GM18499 (cell line): Measurements from ENCODE around the gene PCGF3.
"Not testable (repeated sequence)": the region's sequence is repeated elsewhere in the genome, so short reads cannot be mapped to it uniquely, and the experiment has no call there.

Source experiments
- ATAC-seq: cut with Tn5 transposase; IDR thresholded peaks from one replicate; pipeline ENCODE4 v1.9.1; 2021; ENCODE audit warnings: moderate number of reproducible peaks; ENCODE audit not compliant: insufficient read depth, unreplicated experiment

PCGF3 gene

DNA sequence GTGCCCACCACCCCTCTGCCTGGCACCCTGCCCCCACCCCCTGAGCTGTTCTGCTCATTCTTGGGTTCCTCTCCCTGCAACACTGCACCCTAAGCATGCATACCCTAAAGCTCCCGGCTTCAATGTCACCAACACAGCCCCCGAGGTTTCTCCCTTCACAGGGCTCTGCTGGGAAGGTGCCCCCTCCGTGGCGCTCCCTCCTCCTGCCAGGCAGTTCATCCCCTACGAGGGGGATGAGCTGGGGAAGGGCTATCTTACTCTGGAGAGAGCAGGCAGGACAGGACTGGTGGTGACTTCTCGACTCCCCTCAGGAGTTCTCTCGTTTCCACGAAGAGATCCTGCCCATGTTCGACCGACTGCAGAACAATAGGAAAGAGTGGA lies 38.1 kb upstream of the PCGF3 start:
- no peak for ATAC-seq

DNA sequence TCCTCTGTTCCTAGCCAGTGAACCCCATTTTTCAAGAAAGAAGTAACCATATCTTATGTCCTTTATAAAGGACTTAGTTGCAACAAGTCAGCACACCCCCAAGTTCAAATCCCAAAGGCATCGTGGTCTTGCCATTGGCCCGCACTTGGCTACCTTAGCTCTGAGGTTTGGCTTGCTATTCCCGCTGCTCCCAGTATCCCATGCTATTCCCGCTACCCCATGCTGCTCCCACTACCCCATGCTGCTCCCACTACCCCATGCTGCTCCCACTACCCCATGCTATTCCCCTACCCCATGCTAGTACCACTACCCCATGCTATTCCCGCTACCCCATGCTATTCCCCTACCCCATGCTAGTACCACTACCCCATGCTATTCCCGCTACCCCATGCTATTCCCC lies 37.4 kb upstream of the PCGF3 start:
- ATAC-seq, result not testable (repeated sequence)

DNA sequence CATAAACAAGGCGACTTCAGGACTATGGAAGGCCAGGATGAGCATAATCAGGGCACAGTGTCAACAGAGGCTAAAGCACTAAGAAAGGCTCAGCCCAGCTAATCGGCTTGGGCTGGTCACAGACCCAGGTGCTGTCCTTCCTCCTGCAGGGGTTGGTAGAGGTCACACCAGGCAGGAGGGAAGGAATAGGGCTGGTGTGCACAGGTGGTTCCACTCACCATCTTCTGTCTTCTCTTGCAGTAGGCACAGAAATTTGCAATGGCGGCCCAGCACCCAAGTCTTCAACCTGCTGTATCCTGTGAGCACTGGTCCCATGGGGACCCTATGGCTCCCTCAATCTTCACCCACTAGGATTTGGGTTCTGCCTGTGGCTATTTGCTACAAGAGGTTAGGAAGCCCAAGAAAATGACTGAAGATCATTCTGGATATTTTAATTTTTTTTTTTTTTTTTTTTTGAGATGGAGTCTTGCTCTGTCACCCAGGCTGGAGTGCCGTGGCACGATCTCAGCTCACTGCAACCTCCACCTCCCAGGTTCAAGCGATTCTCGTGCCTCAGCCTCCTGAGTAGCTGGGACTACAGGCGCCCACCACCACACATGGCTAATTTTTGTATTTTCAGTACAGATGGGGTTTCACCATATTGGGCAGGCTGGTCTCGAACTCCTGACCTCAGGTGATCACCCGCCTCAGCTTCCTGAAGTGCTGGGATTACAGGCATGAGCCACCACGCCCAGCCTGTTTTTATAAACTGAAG lies 35.6 kb upstream of the PCGF3 start:
- not testable (repeated sequence) for ATAC-seq

DNA sequence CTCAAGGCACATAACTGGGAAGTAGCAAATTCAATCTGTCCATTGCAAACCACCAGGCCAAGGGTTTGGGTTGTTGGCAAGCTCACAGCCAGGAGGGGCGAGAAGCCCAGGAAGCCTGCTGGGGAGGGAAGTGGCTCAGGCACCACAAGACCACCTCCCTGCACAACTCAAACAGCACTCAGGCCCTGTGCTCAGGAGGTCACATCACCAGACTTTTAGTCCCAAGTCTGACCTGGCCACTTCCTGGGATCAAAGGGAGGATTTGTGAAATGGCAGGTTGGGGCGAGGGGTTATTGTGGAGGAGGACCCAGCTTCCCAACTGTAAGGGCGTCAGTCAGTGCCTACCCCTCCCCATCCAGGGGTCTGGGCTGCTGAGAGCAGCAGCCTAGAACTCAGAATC lies 33.9 kb upstream of the PCGF3 start:
- ATAC-seq, result no peak

DNA sequence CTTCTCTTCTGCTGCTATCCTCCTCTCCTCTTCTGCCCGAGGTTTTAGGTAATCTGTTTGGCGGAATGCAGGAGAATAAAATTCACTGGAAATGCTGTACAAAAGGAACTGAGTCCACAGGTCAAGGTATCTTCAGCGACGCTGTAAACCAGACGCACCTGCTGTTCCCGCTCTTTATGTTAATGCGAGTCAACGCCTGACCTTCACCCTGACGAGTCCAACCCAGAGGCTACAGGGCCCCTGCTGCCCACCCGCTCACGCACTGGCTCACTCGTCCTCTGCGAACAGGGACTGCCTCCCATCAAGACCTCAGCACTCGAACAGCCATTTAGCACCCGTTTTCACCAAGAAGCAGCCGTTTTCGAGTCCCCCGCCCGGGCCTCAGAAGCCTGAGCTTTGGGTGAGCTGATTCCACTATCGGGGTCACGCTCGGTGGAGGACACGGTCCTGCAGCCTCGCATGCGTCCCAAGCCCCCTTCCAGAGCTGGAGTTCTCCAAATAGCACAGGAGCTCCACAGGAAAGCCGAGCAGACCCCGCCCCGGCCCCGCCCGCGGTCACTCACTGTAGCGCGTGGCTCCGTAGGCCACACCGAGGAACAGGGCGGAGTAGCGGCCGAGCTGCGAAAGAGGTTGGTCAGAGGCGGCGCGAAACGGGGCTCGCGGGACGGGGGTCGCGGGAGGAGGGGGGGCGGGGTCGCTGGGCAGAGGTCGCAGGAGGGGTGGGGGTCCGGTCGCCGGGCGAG lies 32.1 kb upstream of the PCGF3 start:
- no peak for ATAC-seq

DNA sequence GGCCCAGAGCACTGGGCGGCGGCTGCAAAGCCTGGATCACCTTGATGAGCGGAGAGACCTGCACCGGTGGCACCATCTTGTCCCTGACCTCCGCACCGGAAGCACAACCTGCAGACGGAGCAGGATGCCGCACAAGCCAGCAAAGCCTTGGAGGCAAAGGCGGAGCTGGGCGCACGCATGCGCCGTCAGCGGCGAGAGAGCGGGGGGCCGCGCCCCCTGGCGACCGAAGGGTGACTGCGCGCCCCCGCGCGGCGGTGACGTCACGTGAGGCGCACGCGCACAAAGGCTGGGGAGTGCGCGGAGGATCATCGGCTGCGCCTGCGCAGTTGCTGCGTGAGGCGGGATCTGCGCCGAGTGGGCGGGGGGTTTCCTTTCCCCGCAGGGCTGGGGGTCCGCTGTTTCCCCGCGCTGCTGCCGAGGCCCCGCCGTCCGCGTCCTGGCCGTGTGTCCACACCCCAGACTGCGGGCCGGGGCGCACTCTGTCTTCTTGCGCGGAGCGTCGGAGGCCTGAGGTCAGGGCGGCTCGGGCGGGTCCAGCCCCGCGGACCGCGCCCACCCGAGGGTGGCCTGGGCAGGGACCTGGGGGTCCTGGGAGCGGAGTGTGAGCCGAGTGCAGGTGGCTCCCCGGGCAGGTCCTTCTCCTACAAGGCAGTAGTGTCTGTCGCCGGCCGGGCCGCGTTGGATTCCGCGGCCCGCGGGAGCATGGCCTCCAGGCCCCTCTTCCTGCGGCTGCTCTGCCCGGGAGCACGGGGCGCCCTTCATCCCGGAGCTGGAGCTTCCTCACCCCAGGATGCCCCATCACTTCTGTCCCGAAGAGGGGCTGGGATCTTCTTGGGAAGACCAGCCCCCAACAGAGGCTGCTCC lies 31.2 kb upstream of the PCGF3 start, which contains the start of the genes ATP5ME and MYL5:
Gene ATP5ME (minus strand): TSS at position 105 of the 864 bp plus-strand sequence. CDS start 29 bp downstream, at position 76.
Gene MYL5 (plus strand): TSS at position 371 of the 864 bp plus-strand sequence. CDS start 3,485 bp downstream, outside the sequence.
- peak; percentile 66 for ATAC-seq

DNA sequence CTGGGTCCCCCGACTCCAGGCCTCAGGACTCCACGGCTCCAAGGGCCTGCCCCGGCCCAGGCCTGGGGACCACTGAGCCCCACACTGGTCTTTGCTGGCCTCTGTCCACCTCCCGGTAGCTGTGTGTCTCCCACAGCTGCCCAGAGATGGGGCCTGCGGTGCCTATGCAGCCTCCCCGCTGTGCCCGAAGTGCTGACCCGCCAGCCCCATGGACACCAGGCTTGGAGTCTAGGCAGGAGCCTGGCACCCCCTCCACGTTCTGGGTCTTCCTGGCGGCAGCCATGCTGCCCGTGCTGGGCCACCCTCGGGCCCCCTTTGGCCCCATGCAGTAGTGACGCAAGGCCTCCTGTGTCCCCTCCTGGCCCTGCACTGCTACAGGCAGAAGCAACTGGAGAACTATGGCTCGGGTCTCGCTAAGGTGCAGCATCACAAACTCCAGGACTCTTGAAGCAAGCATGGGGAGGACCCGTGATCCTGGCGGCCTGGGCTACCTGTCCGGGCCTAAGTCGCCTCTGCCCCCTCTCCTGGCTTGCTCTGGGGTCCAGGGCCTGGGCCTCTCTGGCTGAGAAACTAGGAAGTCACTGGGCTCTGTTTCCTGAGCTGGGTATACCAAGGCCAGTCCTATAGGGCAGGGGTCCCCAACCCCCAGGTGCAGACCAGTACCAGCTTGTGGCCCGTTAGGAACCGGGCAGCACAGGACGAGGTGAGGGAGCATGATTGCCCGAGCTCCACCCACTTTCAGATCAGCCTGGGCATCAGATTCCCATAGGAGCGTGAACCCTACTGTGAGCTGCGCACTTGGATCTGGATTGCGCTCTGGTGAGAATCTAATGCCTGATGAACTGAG lies 30.4 kb upstream of the PCGF3 start:
- ATAC-seq, result no peak

DNA sequence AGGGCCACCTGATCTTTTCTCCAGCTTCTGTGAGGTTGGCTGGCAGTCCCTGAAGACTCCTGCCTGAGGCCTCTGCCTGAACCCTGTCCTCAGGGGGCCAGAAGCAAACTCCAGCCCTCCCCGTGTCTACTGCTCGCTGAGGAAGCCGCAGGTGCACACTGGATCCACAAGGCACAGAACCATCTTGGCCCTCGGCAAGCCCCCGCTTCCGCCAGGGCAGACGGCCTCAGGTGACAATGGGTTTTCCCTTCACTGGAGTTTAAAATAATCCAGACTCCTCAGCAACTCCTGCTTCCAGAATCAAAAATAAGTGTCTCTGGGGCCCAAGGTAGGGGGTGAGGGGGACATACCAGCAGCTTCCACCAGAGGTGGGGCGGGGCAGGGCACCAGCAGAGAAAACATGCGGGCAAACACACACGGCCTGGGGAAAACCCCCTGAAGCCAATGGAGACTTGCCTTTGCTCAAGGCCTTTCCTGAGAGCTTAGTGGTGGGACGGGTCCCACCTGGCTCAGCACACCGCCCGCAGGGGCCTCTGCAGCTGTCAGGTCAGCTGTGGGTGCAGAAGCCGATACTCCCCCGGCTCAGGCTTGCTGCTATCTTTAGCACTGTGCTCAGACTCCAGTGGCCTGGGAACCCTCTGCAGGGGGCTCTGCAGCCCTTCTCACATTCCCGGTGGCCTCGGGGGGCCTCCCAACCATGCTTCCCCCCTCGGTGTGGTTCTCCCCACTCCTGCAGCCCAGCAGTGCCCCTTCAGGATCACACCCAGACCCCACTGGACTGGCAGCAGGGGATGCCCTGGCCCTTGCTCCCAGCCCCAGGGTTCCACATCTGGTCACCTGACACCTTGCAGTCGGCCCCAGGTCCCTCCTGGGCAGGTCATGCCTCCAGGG lies 29.4 kb upstream of the PCGF3 start:
- no peak for ATAC-seq

DNA sequence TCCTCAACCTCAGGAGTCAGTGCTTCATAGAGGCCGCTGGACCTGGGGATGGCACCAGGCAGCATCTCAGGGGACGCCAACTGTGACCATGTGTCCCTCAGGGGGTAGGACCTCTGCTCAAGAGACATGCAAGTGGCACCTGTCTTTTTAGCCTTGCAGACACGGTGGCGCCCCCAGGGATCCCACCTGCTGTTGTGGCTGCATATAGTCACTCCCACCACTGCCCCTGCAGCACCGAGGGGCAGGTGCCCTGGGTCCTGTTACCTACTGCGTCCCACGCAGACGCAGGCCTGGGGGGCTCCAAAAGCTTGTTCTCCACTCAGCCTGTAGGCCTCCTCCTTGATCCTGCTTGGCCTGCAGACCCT lies 28.8 kb upstream of the PCGF3 start:
- no peak for ATAC-seq

DNA sequence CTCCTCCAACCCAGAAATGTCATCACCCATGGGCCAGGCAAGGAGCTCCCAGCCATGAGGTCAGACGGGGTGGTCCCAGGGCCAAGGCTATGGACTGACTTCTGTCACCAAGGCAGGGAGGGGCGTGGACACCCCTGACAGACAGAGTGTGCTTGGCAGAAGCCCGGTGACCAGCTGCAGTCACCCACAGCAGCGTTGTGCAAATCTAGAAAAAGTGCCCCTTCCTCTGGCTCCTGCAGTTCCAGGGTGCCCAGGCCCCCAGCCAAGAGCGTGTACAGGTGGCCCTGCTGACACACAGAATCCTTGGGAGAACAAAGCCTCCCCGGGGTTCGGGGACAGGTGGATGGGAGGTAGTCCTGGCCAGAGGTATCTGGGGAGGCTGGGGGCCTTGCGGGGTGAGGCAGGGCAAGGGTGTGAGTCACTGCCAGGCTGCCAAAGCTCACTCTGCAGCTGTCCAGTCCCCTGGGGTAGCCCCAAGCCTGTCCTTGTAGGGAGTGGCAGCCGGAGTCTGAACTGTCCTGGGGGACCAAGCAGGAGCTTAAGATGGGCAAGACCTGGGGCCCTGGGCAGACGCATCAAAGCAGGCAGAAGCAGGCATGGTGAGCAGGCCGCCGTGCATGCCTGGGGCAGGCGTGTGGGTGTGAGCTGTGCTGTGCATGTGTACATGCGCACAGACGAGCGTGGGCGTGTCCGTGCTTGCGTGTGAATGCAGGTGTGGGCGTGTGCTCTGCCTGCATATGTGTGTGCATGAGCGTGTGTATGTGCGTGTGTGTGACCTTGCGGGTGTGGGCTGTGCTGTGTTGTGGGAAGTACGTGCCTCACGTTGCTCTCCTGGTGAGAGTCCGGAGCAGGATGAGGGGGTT lies 28.0 kb upstream of the PCGF3 start:
- ATAC-seq, result no peak

DNA sequence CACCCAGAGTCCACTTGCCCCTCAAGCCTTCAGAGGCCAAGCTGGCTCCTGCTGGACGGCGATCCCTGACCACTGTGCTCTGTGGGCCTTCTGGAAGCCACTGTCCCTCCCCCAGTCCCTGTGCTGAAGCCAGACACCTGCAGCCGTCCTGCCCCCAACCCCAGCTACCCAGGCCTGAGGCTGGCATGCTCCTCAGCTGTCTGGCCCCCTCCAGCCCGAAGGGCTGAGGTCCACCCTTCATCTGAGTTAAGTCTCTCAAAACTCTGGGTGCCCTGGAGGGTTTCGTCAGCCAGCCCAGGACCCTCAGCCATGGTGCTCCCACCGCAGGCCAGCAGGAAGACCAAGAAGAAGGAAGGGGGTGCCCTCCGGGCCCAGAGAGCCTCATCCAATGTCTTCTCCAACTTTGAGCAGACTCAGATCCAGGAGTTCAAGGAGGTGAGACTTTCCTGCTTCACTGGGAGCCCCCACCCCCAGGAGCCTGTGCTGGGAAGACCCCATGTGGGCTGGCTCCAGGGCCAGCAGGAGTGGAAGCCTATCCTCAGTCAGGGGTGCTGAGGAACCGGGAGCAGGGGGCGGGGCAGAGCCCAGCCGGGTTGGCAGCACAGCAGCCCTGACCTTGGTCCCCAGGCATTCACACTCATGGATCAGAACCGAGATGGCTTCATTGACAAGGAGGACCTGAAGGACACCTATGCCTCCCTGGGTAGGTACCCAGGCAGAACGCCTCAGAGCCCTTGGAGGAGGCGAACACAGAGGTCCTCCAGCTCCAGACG lies 27.1 kb upstream of the PCGF3 start:
- no peak for ATAC-seq

DNA sequence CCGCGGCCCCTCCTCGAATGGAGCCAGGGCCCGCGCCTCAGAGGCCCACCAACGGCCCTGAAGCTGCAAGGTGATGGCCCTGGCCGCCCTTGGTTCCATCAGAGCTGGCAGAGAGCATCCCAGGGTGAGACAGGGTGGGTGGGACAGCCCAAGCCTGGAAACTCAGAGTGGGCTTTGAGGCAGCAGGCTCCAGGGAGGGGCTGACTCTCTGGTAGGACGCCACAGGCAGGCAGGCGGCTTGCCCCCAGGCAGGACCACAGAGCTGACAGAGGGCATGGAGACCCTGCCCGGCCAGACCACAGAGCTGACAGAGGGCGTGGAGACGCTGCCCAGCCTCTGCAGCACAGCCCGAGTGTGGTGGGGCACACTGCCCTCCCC lies 26.5 kb upstream of the PCGF3 start:
- ATAC-seq, result no peak

DNA sequence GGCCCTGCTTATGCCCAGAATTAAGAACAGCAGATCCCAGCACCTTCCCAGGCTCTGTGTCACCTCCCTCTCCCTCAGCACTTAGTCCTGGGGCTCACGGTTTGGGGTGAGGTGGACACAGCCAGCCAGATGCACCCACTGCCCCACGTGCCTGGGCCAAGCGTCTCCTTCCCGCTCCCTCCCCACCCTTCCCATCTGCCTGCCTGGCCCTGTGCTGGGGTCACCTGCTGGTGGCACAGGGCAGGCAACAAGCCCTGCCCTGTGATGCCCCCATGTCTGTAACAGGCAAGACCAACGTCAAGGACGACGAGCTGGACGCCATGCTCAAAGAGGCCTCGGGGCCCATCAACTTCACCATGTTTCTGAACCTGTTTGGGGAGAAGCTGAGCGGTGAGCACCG lies 26.0 kb upstream of the PCGF3 start:
- ATAC-seq, result no peak

DNA sequence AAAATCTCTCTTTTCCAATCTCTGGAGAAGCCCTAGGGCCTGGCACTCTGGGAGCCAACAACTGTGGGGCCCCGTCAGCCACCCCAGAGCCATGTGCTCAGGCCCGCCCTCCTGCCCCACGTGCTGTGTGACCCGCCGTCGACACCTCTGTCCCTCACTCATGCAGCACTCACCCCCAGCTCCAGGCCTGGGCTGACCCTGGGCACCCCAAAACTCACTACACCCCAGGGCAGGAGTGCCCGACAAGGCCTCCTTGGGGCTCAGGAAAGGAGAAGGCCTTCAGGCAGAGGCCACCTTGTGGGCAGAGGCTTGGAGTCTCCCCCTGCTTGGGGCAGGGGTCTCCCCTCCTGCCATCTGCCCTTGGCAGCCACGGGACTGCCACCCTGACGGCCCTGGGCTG lies 25.5 kb upstream of the PCGF3 start:
- ATAC-seq, result no peak

DNA sequence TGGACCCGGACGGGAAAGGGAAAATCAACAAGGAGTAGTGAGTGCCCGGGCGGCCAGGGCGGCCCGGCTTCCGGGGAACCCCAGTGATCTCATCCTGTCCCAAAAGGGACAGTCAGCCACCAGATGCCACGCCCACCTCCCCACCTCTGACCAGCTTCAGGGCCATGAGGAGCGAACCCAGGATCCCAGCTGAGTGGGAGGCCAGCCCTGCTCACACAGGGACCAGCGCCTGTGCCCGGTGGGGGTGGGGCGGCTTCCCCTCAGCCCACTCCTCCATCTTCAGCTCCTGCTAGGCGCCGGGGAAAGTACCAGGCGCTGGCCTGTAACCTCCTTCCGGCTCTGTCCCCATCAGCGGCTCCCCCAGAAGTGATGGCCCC lies 25.1 kb upstream of the PCGF3 start:
- ATAC-seq, result no peak

DNA sequence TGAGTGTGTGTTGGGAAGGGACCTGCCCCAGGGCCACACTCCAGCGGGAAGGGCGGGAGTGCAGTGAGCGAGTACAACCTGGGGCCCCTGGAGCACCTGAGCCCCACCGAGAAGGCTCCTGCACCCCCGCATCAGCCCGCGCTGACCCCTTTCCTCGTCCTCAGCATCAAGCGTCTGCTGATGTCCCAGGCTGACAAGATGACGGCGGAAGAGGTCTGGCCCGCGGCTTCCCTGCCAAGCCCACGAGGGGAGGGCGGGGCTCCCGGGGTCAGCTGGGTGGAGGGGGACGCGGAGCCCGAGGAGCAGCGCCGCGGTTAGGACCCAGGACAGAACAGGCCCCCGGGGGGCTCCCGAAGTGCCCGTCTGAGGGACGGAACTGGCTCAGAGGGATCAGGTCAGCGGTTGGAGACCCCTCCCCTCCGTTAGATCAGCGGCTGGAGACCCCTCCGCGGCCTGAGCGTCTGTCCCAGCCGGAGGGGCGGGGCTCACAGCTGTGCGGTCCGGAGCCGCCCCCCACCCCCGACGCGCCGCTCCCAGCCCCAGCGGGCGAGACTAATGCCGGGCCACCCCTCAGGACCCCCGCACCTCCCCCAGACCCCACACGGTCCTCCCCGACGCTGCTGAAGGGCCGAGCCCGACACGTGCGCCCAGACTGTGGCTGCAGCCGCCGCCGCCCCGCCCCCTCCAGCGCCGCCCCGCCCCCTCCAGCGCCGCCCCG lies 24.5 kb upstream of the PCGF3 start:
- no peak for ATAC-seq
